Nephron (organoid): ENCODE data around the gene FOCAD.
"Not testable (repeated sequence)": the region's sequence is repeated elsewhere in the genome, so short reads cannot be mapped to it uniquely, and the experiment has no call there.

Experiments used
- H3K27ac Mint-ChIP-seq, 3 experiments: 2 replicates each; pipeline ENCODE4 v1.8.0; 2020; ENCODE audit warnings: mixed read lengths in 3 of 3, mild to moderate bottlenecking in 2 of 3, moderate library complexity in 1 of 3
- H3K27me3 Mint-ChIP-seq: 2 replicates; pipeline ENCODE4 v1.8.0; 2021; ENCODE audit warnings: low read depth, mild to moderate bottlenecking, moderate library complexity, mixed read lengths
- H3K36me3 Mint-ChIP-seq: 2 replicates; pipeline ENCODE4 v1.8.0; 2020; ENCODE audit warnings: low read depth, mixed read lengths
- H3K4me1 Mint-ChIP-seq: 2 replicates; pipeline ENCODE4 v1.8.0; 2020; ENCODE audit warnings: mixed read lengths
- H3K4me3 Mint-ChIP-seq, 3 experiments: 2 replicates each; pipeline ENCODE4 v1.8.0; 2020; ENCODE audit warnings: mild to moderate bottlenecking in 3 of 3, mixed read lengths in 3 of 3, moderate library complexity in 2 of 3
- H3K9me3 Mint-ChIP-seq: 2 replicates; pipeline ENCODE4 v1.8.0; 2020; ENCODE audit warnings: mixed read lengths
- CTCF ChIP-seq, 3 experiments: fragments of 200-600 bp; sonication (generic); IDR thresholded peaks; one replicate each; pipeline ENCODE4 v1.5.0; 2021; ENCODE audit warnings: antibody characterized with exemption in 3 of 3; ENCODE audit not compliant: unreplicated experiment in 3 of 3

The FOCAD gene

GRCh38 chr9:20950707-20951106, 266.6 kb downstream of the FOCAD start:
- Mint-ChIP-seq H3K27ac (no peak overlapping the region), H3K9me3 (no peaks in the 10 kb centered on the region), H3K36me3 (peaks cover 51% of the 10 kb centered on the region), H3K4me3 (no peak overlapping the region), H3K4me1 (peaks cover 4% of the 10 kb centered on the region), H3K27me3 (no peaks in the 10 kb centered on the region)
- TF ChIP-seq CTCF (IDR thresholded peaks at IDR 0.05; ENCODE audit: unreplicated experiment in 3 of 3) = no peak

- Mint-ChIP-seq H3K9me3 (no peaks in the 10 kb centered on the region), H3K4me1 (peaks cover 6% of the 10 kb centered on the region), H3K36me3 (peaks cover 56% of the 10 kb centered on the region), H3K4me3 (no peak overlapping the region), H3K27ac (peak overlapping the region in 2 of 3 experiments; percentile 21 to 36), H3K27me3 (no peaks in the 10 kb centered on the region)
- TF ChIP-seq CTCF (IDR thresholded peaks at IDR 0.05; ENCODE audit: unreplicated experiment in 3 of 3) = no peak
These were observed 278.6 kb downstream of the FOCAD start for GRCh38 chr9:20962536-20963225.

- Mint-ChIP-seq H3K36me3 (peaks cover 57% of the 10 kb centered on the region), H3K27me3 (no peaks in the 10 kb centered on the region), H3K4me3 (no peak overlapping the region), H3K27ac (no peak overlapping the region), H3K4me1 (no peaks in the 10 kb centered on the region), H3K9me3 (peaks cover 13% of the 10 kb centered on the region)
- no peak for TF ChIP-seq CTCF (IDR thresholded peaks at IDR 0.05; ENCODE audit: unreplicated experiment in 3 of 3)
These were observed 288.6 kb downstream of the FOCAD start for GRCh38 chr9:20972684-20973083.

GRCh38 chr9:20973246-20973947, 289.3 kb downstream of the FOCAD start:
- H3K4me3 Mint-ChIP-seq, H3K4me1 Mint-ChIP-seq, H3K27me3 Mint-ChIP-seq, H3K27ac Mint-ChIP-seq: not testable (repeated sequence)
- Mint-ChIP-seq H3K36me3 (peaks cover 57% of the 10 kb centered on the region), H3K9me3 (peaks cover 13% of the 10 kb centered on the region)

- H3K27me3 Mint-ChIP-seq, H3K27ac Mint-ChIP-seq, H3K4me3 Mint-ChIP-seq, H3K4me1 Mint-ChIP-seq: not testable (repeated sequence)
- Mint-ChIP-seq H3K9me3 (peaks cover 13% of the 10 kb centered on the region), H3K36me3 (peaks cover 53% of the 10 kb centered on the region)
These were observed 290.3 kb downstream of the FOCAD start for GRCh38 chr9:20974191-20974938.

GRCh38 chr9:20978249-20978648, 294.2 kb downstream of the FOCAD start:
- Mint-ChIP-seq H3K27me3 (no peaks in the 10 kb centered on the region), H3K9me3 (no peaks in the 10 kb centered on the region), H3K4me3 (no peak overlapping the region), H3K27ac (no peak overlapping the region), H3K36me3 (peaks cover 59% of the 10 kb centered on the region), H3K4me1 (peaks cover 18% of the 10 kb centered on the region)
- no peak for TF ChIP-seq CTCF (IDR thresholded peaks at IDR 0.05; ENCODE audit: unreplicated experiment in 3 of 3)
